SW480 (cell line): ENCODE results near the gene EFCAB14.
A peak's percentile ranks its signal among the peaks of the same experiment; 100 is the strongest.
"Not testable (repeated sequence)": the region's sequence is repeated elsewhere in the genome, so short reads cannot be mapped to it uniquely, and the experiment has no call there.

Experiments used
- DNase-seq: peaks from one replicate; pipeline ENCODE4 v3.0.0-alpha.2; 2016; ENCODE audit warnings: low spot score

EFCAB14 gene

GRCh38 chr1:46653405-46653958 lies 65.4 kb downstream of the EFCAB14 start:
- DNase-seq = no peak

- DNase-seq = no peak
Measured at GRCh38 chr1:46652321-46653100, 66.4 kb downstream of the EFCAB14 start.

GRCh38 chr1:46651152-46651551 lies 67.8 kb downstream of the EFCAB14 start:
- not testable (repeated sequence) for DNase-seq

GRCh38 chr1:46650491-46650890 lies 68.4 kb downstream of the EFCAB14 start:
- no peak for DNase-seq

- DNase-seq = no peak
Measured at GRCh38 chr1:46649764-46650163, 69.2 kb downstream of the EFCAB14 start.

- no peak for DNase-seq
Measured at GRCh38 chr1:46647611-46648010, 71.3 kb downstream of the EFCAB14 start.

- DNase-seq = no peak
Measured at GRCh38 chr1:46646844-46647243, 72.1 kb downstream of the EFCAB14 start.

- no peak for DNase-seq
Measured at GRCh38 chr1:46646331-46646730, 72.6 kb downstream of the EFCAB14 start.

GRCh38 chr1:46645815-46646214 lies 73.1 kb downstream of the EFCAB14 start:
- no peak for DNase-seq

- DNase-seq = peak; percentile 37
Measured at GRCh38 chr1:46643368-46643775, 75.5 kb downstream of the EFCAB14 start.

- DNase-seq = no peak
Measured at GRCh38 chr1:46642115-46642680, 76.7 kb downstream of the EFCAB14 start.

- DNase-seq = no peak
Measured at GRCh38 chr1:46639547-46639946, 79.4 kb downstream of the EFCAB14 start.

GRCh38 chr1:46638921-46639320 lies 80.0 kb downstream of the EFCAB14 start:
- peak; percentile 11 for DNase-seq

- DNase-seq = no peak
Measured at GRCh38 chr1:46637444-46638083, 81.3 kb downstream of the EFCAB14 start.

- DNase-seq = no peak
Measured at GRCh38 chr1:46635205-46635604, 83.7 kb downstream of the EFCAB14 start.

- DNase-seq = no peak
Measured at GRCh38 chr1:46630719-46631118, 88.2 kb downstream of the EFCAB14 start.
